IPS DF 6.9 (cell line): ENCODE results near the gene KCTD12.

Source experiments
- DNase-seq: peaks from one replicate; pipeline ENCODE4 v3.0.0-alpha.2; 2013; ENCODE audit warnings: low read depth, low spot score
- H3K27ac ChIP-seq: one replicate; pipeline ENCODE4 v1.5.1; 2013; ENCODE audit warnings: low read length, control low read depth
- H3K27me3 ChIP-seq: 2 replicates; pipeline ENCODE4 v1.6.1; 2013; ENCODE audit warnings: mild to moderate bottlenecking, low read length; ENCODE audit not compliant: control insufficient read depth, insufficient read depth
- H3K36me3 ChIP-seq: 2 replicates; pipeline ENCODE4 v1.6.1; 2013; ENCODE audit warnings: low read length; ENCODE audit not compliant: control insufficient read depth, insufficient read depth
- H3K4me1 ChIP-seq: 2 replicates; pipeline ENCODE4 v1.6.1; 2013; ENCODE audit warnings: low read length; ENCODE audit not compliant: control insufficient read depth, insufficient read depth
- H3K4me3 ChIP-seq: 2 replicates; pipeline ENCODE4 v1.5.1; 2013; ENCODE audit warnings: mild to moderate bottlenecking, low read length
- H3K9me3 ChIP-seq: 2 replicates; pipeline ENCODE4 v1.6.1; 2013; ENCODE audit warnings: low read length, inconsistent platforms; ENCODE audit not compliant: control insufficient read depth, insufficient read depth
- WGBS: extraction: QIAGEN DNeasy Blood & Tissue Kit; methylation state at CpG from one replicate; pipeline ENCODE4 v1.1.7; 2013; ENCODE audit warnings: mixed read lengths, missing lambda C conversion rate; ENCODE audit not compliant: insufficient read length, insufficient coverage; 5-methylcytosine and 5-hydroxymethylcytosine counted together

The KCTD12 gene

DNA sequence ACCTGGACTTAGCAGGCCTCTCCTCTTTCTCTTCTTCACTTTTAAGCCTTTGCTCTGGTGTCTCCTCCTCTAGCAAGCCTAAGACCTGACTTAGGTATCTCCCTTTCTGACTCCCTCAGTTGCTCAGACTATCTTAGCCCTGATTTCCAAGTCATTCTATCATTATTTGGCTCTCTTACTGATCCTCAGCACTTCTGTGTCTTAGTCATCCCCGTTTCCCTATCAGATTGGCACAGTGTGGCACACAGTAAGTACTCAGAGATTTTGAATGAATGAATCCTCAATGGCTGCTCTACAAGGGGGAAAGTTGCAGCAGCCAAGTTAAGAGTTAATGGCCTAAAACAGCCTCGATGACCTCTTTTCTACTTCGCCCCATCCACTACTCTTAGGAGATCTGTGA is 8.2 kb downstream of the KCTD12 start:
- WGBS = no CpG with 5 or more reads among the region's 3 CpGs
- no peaks in the 10 kb centered on the region for H3K27me3 ChIP-seq
- no peaks in the 10 kb centered on the region for H3K9me3 ChIP-seq
- no peaks in the 10 kb centered on the region for H3K36me3 ChIP-seq
- no peak overlapping the region for H3K27ac ChIP-seq
- DNase-seq = no peak
- H3K4me1 ChIP-seq = no peaks in the 10 kb centered on the region
- no peak overlapping the region for H3K4me3 ChIP-seq

- no peaks in the 10 kb centered on the region for H3K36me3 ChIP-seq
- no peak for DNase-seq
- no peaks in the 10 kb centered on the region for H3K9me3 ChIP-seq
- H3K4me3 ChIP-seq = no peak overlapping the region
- no peaks in the 10 kb centered on the region for H3K27me3 ChIP-seq
- no CpG with 5 or more reads among the region's 3 CpGs for WGBS
- no peak overlapping the region for H3K27ac ChIP-seq
- no peaks in the 10 kb centered on the region for H3K4me1 ChIP-seq
These were observed 10.9 kb downstream of the KCTD12 start for GRCh38 chr13:76875271-76875815.

GRCh38 chr13:76874479-76874878 is 11.7 kb downstream of the KCTD12 start:
- no CpG with 5 or more reads among the region's 2 CpGs for WGBS
- no peaks in the 10 kb centered on the region for H3K27me3 ChIP-seq
- no peaks in the 10 kb centered on the region for H3K36me3 ChIP-seq
- H3K27ac ChIP-seq = no peak overlapping the region
- H3K4me1 ChIP-seq = no peaks in the 10 kb centered on the region
- no peaks in the 10 kb centered on the region for H3K9me3 ChIP-seq
- H3K4me3 ChIP-seq = no peak overlapping the region
- no peak for DNase-seq

GRCh38 chr13:76873445-76873844 is 12.8 kb downstream of the KCTD12 start:
- H3K36me3 ChIP-seq = no peaks in the 10 kb centered on the region
- H3K27ac ChIP-seq = no peak overlapping the region
- H3K4me3 ChIP-seq = no peak overlapping the region
- H3K9me3 ChIP-seq = no peaks in the 10 kb centered on the region
- no CpG with 5 or more reads among the region's 2 CpGs for WGBS
- no peaks in the 10 kb centered on the region for H3K27me3 ChIP-seq
- H3K4me1 ChIP-seq = 0 out of 2 replicates have a peak, but pooled peaks cover 1% of the 10 kb centered on the region
- DNase-seq = no peak

DNA sequence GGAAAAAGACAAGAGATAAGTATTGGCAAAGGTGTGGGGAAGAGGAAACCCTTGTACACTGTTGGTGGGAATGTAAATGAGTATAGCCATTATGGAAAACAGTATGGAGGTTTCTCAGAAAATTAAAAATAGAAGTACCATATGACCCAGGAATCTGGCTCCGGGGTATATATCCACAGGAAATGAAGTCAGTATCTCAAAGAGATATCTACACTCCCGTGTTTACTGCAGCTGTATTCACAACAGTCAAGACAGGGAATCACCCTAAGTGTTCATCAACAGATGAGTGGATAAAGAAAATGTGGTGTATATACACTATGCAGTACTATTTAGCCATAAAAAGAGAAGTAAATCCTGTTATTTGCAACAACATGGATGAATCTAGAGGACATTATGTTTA is 13.5 kb downstream of the KCTD12 start:
- H3K9me3 ChIP-seq = no peaks in the 10 kb centered on the region
- H3K4me3 ChIP-seq = no peak overlapping the region
- no CpG with 5 or more reads among the region's 2 CpGs for WGBS
- H3K4me1 ChIP-seq = 0 out of 2 replicates have a peak, but pooled peaks cover 1% of the 10 kb centered on the region
- H3K27ac ChIP-seq = no peak overlapping the region
- no peak for DNase-seq
- H3K27me3 ChIP-seq = no peaks in the 10 kb centered on the region
- no peaks in the 10 kb centered on the region for H3K36me3 ChIP-seq

DNA sequence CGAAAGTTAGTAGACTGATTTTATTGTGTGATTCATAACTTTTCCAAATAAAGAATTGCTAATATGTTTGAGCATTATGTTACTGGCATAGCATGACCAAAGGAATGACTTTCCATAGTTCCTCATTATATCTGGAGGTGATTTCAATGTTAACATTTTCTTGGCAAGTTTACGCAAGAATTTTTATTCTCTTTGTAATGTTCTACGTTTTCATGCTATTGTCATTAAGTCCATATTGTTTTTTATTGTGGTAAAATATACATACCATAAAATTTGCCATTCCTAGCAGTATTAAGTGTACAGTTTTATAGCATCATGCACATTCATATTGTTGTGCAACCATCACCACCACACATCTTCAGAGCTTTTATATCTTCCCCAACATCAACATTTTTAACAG is 14.8 kb downstream of the KCTD12 start:
- Histone ChIP-seq H3K9me3 (no peaks in the 10 kb centered on the region), H3K36me3 (no peaks in the 10 kb centered on the region), H3K4me1 (0 out of 2 replicates have a peak, but pooled peaks cover 1% of the 10 kb centered on the region), H3K4me3 (no peak overlapping the region), H3K27me3 (no peaks in the 10 kb centered on the region), H3K27ac (no peak overlapping the region)
- WGBS = no CpG with 5 or more reads among the region's 3 CpGs
- no peak for DNase-seq

- DNase-seq = no peak
- Histone ChIP-seq H3K9me3 (no peaks in the 10 kb centered on the region), H3K27me3 (no peaks in the 10 kb centered on the region), H3K4me3 (no peak overlapping the region), H3K36me3 (no peaks in the 10 kb centered on the region), H3K4me1 (0 out of 2 replicates have a peak, but pooled peaks cover 1% of the 10 kb centered on the region), H3K27ac (no peak overlapping the region)
These were observed 17.8 kb downstream of the KCTD12 start for GRCh38 chr13:76868371-76868770.

- no peaks in the 10 kb centered on the region for H3K27me3 ChIP-seq
- DNase-seq = no peak
- no CpG with 5 or more reads among the region's 1 CpG for WGBS
- no peaks in the 10 kb centered on the region for H3K9me3 ChIP-seq
- no peaks in the 10 kb centered on the region for H3K36me3 ChIP-seq
- H3K4me1 ChIP-seq = 0 out of 2 replicates have a peak, but pooled peaks cover 1% of the 10 kb centered on the region
- H3K27ac ChIP-seq = no peak overlapping the region
- H3K4me3 ChIP-seq = no peak overlapping the region
These were observed 20.2 kb downstream of the KCTD12 start for GRCh38 chr13:76865996-76866503.

GRCh38 chr13:76865109-76865508 is 21.1 kb downstream of the KCTD12 start:
- Histone ChIP-seq H3K27me3 (no peaks in the 10 kb centered on the region), H3K36me3 (no peaks in the 10 kb centered on the region), H3K9me3 (no peaks in the 10 kb centered on the region), H3K4me3 (no peak overlapping the region), H3K4me1 (0 out of 2 replicates have a peak, but pooled peaks cover 1% of the 10 kb centered on the region), H3K27ac (no peak overlapping the region)
- WGBS = no CpG with 5 or more reads among the region's 4 CpGs
- DNase-seq = no peak

- no peak overlapping the region for H3K27ac ChIP-seq
- no peaks in the 10 kb centered on the region for H3K36me3 ChIP-seq
- H3K9me3 ChIP-seq = no peaks in the 10 kb centered on the region
- no peaks in the 10 kb centered on the region for H3K27me3 ChIP-seq
- DNase-seq = no peak
- no peaks in the 10 kb centered on the region for H3K4me1 ChIP-seq
- no peak overlapping the region for H3K4me3 ChIP-seq
These were observed 21.9 kb downstream of the KCTD12 start for GRCh38 chr13:76864259-76864658.

GRCh38 chr13:76863022-76863421 is 23.2 kb downstream of the KCTD12 start:
- no peak for DNase-seq
- no CpG with 5 or more reads among the region's 3 CpGs for WGBS
- Histone ChIP-seq H3K4me1 (no peaks in the 10 kb centered on the region), H3K27me3 (no peaks in the 10 kb centered on the region), H3K4me3 (no peak overlapping the region), H3K36me3 (no peaks in the 10 kb centered on the region), H3K9me3 (no peaks in the 10 kb centered on the region), H3K27ac (no peak overlapping the region)
